Activated naive CD8-positive, alpha-beta T cell treated with anti-CD3 and anti-CD28 coated beads, Interleukin-2, amount 10 ng/mL, durations not matched to agents 7 days and 5 days (primary cell): ENCODE measurements around the gene TAF5L. TPM values are rescaled to one million over a fixed set of nuclear protein-coding genes. Genes with fewer than 3 reads are reported as not detected.
"Not testable (repeated sequence)": the region's sequence is repeated elsewhere in the genome, so short reads cannot be mapped to it uniquely, and the experiment has no call there.

ENCODE experiments used
- ATAC-seq: fragments of 150-1000 bp; cut with Tn5 transposase; one replicate; pipeline ENCODE4 v1.10.0; 2021; ENCODE audit warnings: low read depth, moderate library complexity
- POLR2A ChIA-PET: fragments of 350-600 bp; sonication (Branson Sonifier 250); formaldehyde crosslinking; loops from one replicate; lab custom pipeline; 2021; ENCODE audit warnings: antibody characterized with exemption; lab: Charles Lee
- DNase-seq: peaks from one replicate; pipeline ENCODE4 v3.0.0; 2021
- H3K27ac Mint-ChIP-seq: one replicate; pipeline ENCODE4 v1.8.0; 2022; ENCODE audit warnings: mild to moderate bottlenecking, mixed read lengths
- H3K27me3 Mint-ChIP-seq: one replicate; pipeline ENCODE4 v1.8.0; 2022; ENCODE audit warnings: mild to moderate bottlenecking, moderate library complexity, mixed read lengths
- H3K36me3 Mint-ChIP-seq: one replicate; pipeline ENCODE4 v1.8.0; 2021; ENCODE audit warnings: mild to moderate bottlenecking, mixed read lengths
- H3K4me1 Mint-ChIP-seq: one replicate; pipeline ENCODE4 v1.8.0; 2021; ENCODE audit warnings: mixed read lengths
- H3K4me3 Mint-ChIP-seq: one replicate; pipeline ENCODE4 v1.8.0; 2022; ENCODE audit warnings: mild to moderate bottlenecking, moderate library complexity, mixed read lengths
- H3K9me3 Mint-ChIP-seq: one replicate; pipeline ENCODE4 v1.8.0; 2021; ENCODE audit warnings: mixed read lengths
- total RNA-seq, 2 experiments: library from RNA; stranded (reverse); gene quantifications; one replicate each; pipeline ENCODE4 v1.2.3, GENCODE V29; 2021

TAF5L gene
- total RNA-seq, 2 experiments from 2014 or later, result 23.4 to 24.6 TPM

DNA sequence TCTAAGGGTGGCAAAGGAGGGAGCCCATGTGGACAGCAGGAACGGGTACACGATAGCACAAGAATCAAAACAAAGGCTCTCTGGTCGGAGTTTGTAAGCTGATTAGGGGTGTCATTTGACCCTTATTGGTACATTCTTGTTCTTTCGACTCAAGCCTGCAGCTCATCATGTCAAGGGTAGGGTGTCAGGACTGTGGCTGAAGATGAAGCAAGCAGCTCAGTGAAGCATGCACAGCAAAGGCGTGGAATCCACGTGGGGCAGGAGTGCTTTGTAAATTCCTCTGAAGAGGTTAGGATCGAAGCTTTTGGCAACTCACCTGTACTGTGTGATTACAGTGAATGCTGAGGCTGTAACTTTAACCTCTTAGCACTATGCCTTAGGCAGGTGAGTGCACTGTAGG is 62.7 kb downstream of the TAF5L start:
- Mint-ChIP-seq H3K27ac (no peak overlapping the region), H3K9me3 (no peaks in the 10 kb centered on the region), H3K36me3 (no peaks in the 10 kb centered on the region), H3K4me1 (peaks cover 6% of the 10 kb centered on the region), H3K27me3 (no peaks in the 10 kb centered on the region), H3K4me3 (no peak overlapping the region)
- POLR2A ChIA-PET, result interaction anchor here (0.8 kb wide), 1 partner anchor 55 kb away, joined by 3 read pairs; the partner anchor contains the start of gene NUP133
- DNase-seq (no peak), ATAC-seq (no peak)

DNA sequence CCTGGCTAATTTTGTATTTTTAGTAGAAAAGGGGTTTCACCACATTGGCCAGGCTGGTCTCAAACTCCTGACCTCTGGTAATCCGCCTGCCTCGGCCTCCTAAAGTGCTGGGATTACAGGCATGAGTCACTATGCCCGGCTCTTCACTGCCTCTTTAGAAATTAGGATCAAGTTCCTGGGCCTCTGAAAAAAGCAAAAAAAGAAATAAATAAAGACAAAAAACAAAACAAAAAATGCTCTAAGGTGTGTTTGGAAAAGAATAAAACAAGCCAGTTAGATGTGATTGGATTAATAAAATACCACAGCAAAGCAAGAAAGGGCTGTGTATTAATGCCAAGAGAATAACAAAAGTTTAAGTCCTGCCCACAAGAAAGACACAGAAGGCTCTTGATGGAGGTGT is 63.2 kb downstream of the TAF5L start:
- H3K36me3 Mint-ChIP-seq, result no peaks in the 10 kb centered on the region
- ATAC-seq (no peak), DNase-seq (no peak)
- H3K27me3 Mint-ChIP-seq, result no peaks in the 10 kb centered on the region
- no peak overlapping the region for H3K27ac Mint-ChIP-seq
- H3K4me3 Mint-ChIP-seq, result no peak overlapping the region
- peaks cover 6% of the 10 kb centered on the region for H3K4me1 Mint-ChIP-seq
- no peaks in the 10 kb centered on the region for H3K9me3 Mint-ChIP-seq
- POLR2A ChIA-PET, result interaction anchor here (0.8 kb wide), 1 partner anchor 54 kb away, joined by 3 read pairs; the partner anchor contains the start of gene NUP133

DNA sequence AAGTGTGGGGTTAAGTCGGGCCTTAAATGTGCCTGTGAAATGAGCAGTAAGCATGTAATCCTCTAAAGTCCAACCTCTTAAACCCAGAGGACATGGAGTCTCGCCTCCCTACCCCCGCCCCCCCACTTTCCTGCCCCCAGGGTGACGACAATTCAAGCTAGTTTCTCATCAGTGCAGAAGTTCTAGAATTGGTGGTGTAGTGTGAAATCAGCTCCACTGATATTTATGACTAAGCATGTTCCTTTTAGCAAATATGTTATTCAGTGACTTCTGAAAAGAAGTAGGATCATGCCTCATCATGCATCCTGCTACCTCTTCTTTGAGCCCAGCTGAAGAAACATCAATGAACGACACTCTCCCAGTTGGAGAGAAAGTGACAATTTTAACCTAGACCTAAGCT is 64.8 kb downstream of the TAF5L start:
- Mint-ChIP-seq H3K4me3 (no peak overlapping the region), H3K27me3 (no peaks in the 10 kb centered on the region), H3K27ac (no peak overlapping the region), H3K9me3 (no peaks in the 10 kb centered on the region), H3K36me3 (peaks cover 2% of the 10 kb centered on the region), H3K4me1 (peaks cover 20% of the 10 kb centered on the region)
- ATAC-seq, result no peak
- DNase-seq, result no peak
- POLR2A ChIA-PET, result no interaction called here

DNA sequence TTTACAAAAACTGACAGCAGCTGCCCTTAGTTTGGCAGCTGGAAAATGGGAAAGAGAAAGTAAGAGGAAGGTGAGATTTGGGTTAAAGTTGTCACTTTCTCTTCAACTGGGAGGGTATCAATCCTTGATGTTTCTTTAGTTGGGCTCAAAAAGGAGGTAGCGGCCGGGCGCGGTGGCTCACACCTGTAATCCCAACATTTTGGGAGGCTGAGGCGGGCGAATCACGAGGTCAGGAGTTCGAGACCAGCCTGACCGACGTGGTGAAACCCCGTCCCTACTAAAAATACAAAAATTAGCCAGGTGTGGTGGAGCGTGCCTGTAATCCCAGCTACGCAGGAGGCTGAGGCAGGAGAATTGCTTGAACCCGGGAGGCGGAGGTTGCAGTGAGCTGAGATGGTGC is 65.8 kb downstream of the TAF5L start:
- POLR2A ChIA-PET, DNase-seq, H3K36me3 Mint-ChIP-seq, H3K27ac Mint-ChIP-seq, ATAC-seq, H3K9me3 Mint-ChIP-seq, H3K27me3 Mint-ChIP-seq: not testable (repeated sequence)
- Mint-ChIP-seq H3K4me1 (peaks cover 27% of the 10 kb centered on the region), H3K4me3 (peak overlapping the region; percentile 16)

DNA sequence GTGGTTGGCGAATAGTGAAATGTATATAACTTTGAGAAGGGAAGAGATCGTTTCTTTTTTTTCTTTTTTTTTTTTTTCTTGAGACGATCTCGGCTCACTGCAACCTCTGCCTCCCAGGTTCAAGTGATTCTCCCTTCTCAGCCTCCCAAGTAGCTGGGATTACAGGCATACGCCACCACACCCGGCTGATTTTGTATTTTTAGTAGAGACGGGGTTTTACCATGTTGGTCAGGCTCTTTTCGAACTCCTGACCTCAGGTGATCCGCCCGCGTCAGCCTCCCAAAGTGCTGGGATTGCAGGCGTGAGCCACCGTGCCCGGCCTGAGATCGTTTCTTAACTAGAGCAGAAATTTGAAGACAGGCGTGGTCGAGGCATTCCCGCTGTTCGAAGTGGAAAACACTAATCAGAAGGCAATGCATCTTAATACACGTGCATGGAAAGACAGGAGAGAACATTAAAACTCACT is 66.6 kb downstream of the TAF5L start:
- POLR2A ChIA-PET, result interaction anchor here (0.5 to 3.0 kb wide), 6 partner anchors 11 to 632 kb away, joined by 3 to 37 read pairs (median 6); partner anchors contain the start of genes NUP133, TAF5L and URB2
- Mint-ChIP-seq H3K27ac (peak overlapping the region; percentile 82), H3K4me3 (peak overlapping the region; percentile 90), H3K4me1 (peaks cover 32% of the 10 kb centered on the region)
- H3K36me3 Mint-ChIP-seq, H3K9me3 Mint-ChIP-seq, ATAC-seq, DNase-seq, H3K27me3 Mint-ChIP-seq: not testable (repeated sequence)

DNA sequence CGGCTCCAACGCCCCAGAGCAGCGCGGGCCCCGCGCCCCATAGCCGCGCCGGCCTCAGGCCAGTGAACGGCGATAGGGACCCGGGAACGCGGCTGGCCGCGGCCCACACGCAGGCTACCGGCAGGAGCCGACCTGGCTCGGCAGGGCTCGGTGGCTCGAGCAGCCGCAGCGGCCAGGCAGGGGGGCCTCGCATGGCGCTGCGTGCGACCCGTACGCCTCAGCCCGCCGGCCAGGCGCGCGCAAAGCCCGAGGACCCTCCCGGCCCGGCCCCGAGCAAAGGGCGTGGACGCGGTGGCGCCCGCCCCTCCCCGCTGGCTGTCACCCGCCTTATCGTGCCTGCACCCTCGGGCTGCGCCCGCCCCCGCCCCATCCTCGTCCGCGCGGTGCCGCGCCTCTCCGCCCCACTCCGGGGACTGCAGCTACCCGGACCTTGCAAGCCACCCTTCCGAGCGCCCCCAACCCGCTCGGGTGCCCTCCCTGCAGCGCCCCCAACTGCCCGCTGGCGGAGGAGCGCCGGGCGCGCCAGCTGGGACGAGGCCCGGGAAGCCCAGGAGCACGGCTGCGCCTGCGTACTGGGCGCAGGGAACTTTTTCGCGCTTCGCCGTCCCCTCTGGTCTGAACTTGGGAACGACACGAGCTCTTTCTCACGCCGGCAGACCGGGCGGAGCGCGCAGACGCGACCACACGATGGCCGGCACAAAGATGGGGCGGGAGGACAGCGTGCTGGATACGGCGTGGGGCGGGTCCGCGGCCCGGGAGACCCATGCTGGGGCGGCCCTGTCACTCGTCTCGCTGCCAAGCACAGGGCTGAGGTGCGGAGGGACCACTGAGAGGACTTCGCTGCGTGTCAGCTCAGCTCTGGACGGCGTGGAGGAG is 67.2 kb downstream of the TAF5L start, which contains the start of gene ABCB10:
Gene ABCB10 (minus strand): TSS at position 248 of the 876 bp plus-strand sequence. CDS start 55 bp downstream, at position 193.
- Mint-ChIP-seq H3K27ac (peak within 1 kb of the TSS; percentile 88), H3K4me1 (peaks cover 34% of the 10 kb centered on the region), H3K4me3 (peak within 1 kb of the TSS; percentile 90), H3K36me3 (peaks cover 6% of the 10 kb centered on the region), H3K27me3 (no peaks in the 10 kb centered on the region), H3K9me3 (no peaks in the 10 kb centered on the region)
- DNase-seq (peak; percentile 91), ATAC-seq (peak; percentile 83)
- POLR2A ChIA-PET, result interaction anchor here (0.5 to 3.0 kb wide), 8 partner anchors 10 to 633 kb away, joined by 3 to 37 read pairs (median 5); partner anchors contain the start of genes NUP133, TAF5L and URB2

DNA sequence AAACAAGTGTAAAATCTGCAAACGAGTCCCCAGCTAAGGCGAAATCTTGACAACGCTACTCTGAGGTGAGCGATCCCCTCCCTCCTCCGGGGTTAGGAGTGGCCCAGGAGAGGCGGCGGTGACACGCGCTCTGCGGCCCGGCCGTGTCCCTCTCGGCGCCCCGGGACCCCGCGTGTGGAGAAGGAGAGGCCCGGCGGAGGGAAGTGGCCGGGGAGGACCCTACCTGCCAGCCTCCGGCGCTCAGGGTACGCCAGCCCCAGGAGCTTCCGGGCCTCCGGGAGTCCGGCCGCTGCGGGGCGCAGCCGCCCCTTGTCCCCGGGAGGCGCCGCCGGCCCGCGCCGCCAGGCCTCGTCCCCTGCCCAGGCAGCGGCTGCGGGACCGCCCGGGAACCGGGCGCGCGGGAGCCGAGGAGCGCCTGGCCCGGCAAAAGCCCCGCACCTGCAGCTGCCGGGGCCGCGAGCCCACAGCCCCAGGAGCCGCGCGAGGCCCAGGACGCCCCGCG is 68.0 kb downstream of the TAF5L start:
- Mint-ChIP-seq H3K9me3 (no peaks in the 10 kb centered on the region), H3K4me3 (peak overlapping the region; percentile 86), H3K27me3 (no peaks in the 10 kb centered on the region), H3K36me3 (peaks cover 6% of the 10 kb centered on the region), H3K4me1 (peaks cover 34% of the 10 kb centered on the region), H3K27ac (peak overlapping the region; percentile 88)
- POLR2A ChIA-PET, result interaction anchor here (1.1 to 3.0 kb wide), 5 partner anchors 49 to 304 kb away, joined by 3 to 37 read pairs (median 6); partner anchors contain the start of genes CCSAP, NUP133, TAF5L and URB2
- DNase-seq, result peak; percentile 70
- ATAC-seq, result peak; percentile 13

DNA sequence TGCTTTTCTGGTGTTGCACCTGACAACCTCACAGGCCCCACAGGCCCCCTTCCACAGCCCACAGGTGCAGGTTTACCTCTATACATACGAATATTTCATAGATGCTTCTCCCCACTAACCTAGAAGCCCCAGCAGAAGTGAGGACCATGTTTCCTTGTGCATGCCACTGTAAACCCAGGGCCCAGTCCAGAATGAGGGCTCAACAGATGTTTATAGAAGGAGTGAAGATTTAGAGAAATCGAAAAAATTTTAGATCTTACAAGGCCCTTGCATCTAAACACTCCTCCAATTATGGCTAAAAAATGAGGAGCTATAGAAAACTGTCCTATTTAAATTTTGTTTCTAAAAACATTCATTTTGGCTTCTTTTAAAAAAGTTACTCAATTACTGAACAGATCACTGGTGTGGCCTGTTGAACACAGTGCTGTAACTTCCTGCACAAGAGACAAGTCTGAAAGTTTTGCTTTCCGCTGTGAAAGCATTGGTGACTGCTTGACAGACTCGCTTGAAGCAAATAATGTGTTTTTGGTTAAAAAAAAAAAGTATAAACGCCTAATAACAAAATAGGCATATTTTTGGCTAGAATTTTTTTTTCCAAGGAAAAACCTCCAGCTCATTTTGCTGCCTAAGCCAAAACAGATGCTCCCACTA is 68.6 kb downstream of the TAF5L start:
- Mint-ChIP-seq H3K27ac (peak overlapping the region; percentile 88), H3K27me3 (no peaks in the 10 kb centered on the region), H3K9me3 (no peaks in the 10 kb centered on the region), H3K36me3 (peaks cover 6% of the 10 kb centered on the region), H3K4me1 (peaks cover 37% of the 10 kb centered on the region), H3K4me3 (peak overlapping the region; percentile 86)
- no peak for DNase-seq
- POLR2A ChIA-PET, result interaction anchor here (1.1 to 3.0 kb wide), 5 partner anchors 49 to 303 kb away, joined by 3 to 37 read pairs (median 6); partner anchors contain the start of genes CCSAP, NUP133, TAF5L and URB2
- no peak for ATAC-seq

DNA sequence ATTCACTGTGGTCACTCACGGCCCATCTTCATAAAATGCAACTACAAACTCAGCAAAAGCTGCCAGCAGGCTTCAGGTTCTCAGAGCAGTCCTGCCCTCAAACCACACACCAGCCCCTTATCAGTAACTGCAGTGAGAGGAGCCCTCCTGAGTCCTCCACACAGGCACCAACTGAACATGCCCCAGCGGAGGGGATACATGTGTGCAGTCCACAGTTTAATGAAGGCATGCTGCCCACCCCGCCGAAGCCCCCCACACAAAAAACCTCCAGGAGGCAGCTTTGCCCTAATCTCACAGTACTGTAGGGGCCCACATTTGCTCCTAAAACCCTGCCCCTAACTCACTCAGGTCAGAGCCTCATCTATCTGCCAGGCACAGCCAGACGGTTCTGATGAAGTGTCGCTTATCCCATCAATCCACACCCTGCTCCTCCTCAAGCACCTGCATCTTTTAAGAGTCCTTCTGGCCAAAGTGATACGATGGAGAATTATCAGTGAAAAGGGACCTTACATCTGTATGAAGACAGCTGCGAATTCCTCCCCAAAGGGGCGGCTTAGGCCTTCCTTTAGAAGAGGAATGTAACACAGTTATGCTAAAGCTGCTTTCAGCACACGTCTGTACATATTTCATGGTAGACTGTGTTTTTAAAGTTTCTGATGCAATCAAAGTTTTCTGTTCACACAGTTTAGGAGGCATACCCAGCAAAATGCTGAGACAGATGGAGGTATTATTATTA is 70.9 kb downstream of the TAF5L start:
- DNase-seq, result no peak
- peaks cover 40% of the 10 kb centered on the region for H3K4me1 Mint-ChIP-seq
- POLR2A ChIA-PET, result no interaction called here
- H3K9me3 Mint-ChIP-seq, result no peaks in the 10 kb centered on the region
- no peak for ATAC-seq
- H3K27ac Mint-ChIP-seq, result peak overlapping the region; percentile 10
- peaks cover 6% of the 10 kb centered on the region for H3K36me3 Mint-ChIP-seq
- peak overlapping the region; percentile 6 for H3K4me3 Mint-ChIP-seq
- no peaks in the 10 kb centered on the region for H3K27me3 Mint-ChIP-seq

DNA sequence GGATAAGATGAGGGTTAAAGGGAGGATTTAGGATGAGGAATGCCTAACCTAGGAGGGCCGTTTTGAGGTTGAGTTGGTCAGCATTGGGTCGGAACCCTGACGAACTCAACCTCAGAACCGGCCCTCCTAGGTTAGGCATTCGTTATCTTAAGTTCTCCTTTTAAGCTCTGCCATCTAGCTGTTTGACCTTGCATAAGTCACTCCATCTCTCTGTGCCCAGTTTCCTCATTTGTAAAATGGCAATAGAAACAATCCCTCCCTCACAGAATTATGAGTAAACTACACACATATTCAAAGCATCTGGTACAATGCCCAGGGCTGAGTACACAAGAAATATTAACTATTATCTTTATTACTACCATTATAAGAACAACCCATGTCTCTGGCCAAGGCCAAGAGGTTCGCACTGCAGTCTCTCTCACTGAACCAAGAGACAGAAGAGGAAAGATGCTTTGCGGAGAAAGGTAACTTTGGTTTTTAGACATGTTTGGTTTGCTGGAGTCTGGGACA is 72.2 kb downstream of the TAF5L start:
- no peak overlapping the region for H3K27ac Mint-ChIP-seq

DNA sequence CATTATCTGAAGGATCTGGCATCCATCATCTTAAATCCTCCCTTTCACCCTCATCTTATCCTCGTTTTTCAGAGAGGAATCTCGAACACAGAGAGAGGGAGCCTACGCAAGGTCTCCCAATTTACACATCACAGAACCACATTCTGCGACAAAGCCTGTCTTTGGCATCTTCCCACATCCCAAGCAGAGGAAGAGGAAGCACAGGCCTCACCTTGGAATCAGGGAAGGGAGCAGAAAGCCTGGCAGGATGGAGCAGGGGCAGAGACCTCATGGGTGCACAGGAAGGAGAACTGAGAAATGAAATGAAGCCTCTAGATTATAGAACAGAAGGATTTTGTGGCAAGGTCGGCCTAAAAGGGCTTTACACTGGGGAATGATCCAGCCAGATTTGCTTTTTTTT is 73.2 kb downstream of the TAF5L start:
- Mint-ChIP-seq H3K9me3 (no peaks in the 10 kb centered on the region), H3K27ac (no peak overlapping the region), H3K27me3 (no peaks in the 10 kb centered on the region), H3K36me3 (peaks cover 10% of the 10 kb centered on the region), H3K4me1 (peaks cover 35% of the 10 kb centered on the region), H3K4me3 (no peak overlapping the region)
- POLR2A ChIA-PET, result no interaction called here
- ATAC-seq (no peak), DNase-seq (no peak)

More for the DNA sequence above, 72.2 kb downstream of the TAF5L start:
- POLR2A ChIA-PET, result no interaction called here
- Mint-ChIP-seq H3K27me3 (no peaks in the 10 kb centered on the region), H3K36me3 (peaks cover 9% of the 10 kb centered on the region), H3K4me1 (peaks cover 35% of the 10 kb centered on the region), H3K9me3 (no peaks in the 10 kb centered on the region), H3K4me3 (no peak overlapping the region)
- ATAC-seq (no peak), DNase-seq (no peak)

DNA sequence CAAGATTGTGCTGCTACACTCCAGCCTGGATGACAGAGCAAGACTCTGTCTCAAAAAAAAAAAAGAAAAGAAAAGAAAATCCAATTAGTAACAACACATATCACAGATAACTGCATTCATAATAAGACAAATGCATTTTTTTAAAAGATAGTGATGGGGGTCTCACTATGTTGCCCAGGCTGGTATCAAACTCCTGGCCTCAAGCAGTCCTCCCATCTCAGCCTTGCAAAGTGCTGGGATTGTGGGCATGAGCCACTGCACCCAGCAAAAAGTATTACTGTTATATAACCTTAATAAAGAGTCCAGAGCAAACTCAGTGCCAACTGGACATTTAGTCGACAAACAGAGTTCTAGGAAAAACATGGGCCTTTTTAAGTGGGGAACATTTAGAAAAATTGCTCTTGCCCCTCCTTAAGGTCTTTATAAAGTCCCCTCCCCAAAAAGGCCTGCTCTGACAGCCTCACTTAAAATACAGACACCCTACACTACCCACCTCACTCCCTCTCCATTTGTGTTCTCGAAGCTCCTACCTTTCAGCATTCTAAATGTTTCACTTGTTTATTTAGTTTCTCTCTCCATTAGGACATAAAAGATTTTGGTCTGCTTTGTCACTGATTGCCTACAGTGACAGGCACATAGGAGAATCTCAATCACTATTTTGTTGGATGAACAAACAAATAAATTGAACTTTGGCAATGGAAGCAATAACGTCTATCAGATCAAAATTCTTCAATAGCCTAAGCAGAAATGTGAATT is 74.9 kb downstream of the TAF5L start:
- Mint-ChIP-seq H3K27me3 (no peaks in the 10 kb centered on the region), H3K9me3 (no peaks in the 10 kb centered on the region), H3K27ac (no peak overlapping the region), H3K4me3 (no peak overlapping the region), H3K36me3 (peaks cover 8% of the 10 kb centered on the region), H3K4me1 (peaks cover 20% of the 10 kb centered on the region)
- POLR2A ChIA-PET, result interaction anchor here (0.7 kb wide), 1 partner anchor 1144 kb away, joined by 4 read pairs; no protein-coding TSS in a partner anchor
- ATAC-seq (no peak), DNase-seq (no peak)
